Kidney capillary endothelial cell (primary cell): ENCODE data around the gene CASQ2.

Source experiments
- DNase-seq: peaks from one replicate; pipeline ENCODE4 v3.0.0-alpha.2; 2018; ENCODE audit warnings: low spot score

CASQ2 gene

GRCh38 chr1:115768549-115768948, at the start of gene CASQ2:
Gene CASQ2, minus strand, starts transcription at chr1:115768714. Its CDS starts 173 bp downstream, at chr1:115768541.
- no peak for DNase-seq

GRCh38 chr1:115815694-115816093, 47.2 kb upstream of the CASQ2 start:
- DNase-seq = no peak

- no peak for DNase-seq
Measured at GRCh38 chr1:115814685-115815398, 46.3 kb upstream of the CASQ2 start.

GRCh38 chr1:115813727-115814126, 45.2 kb upstream of the CASQ2 start:
- DNase-seq = no peak

GRCh38 chr1:115811140-115811828, 42.8 kb upstream of the CASQ2 start:
- DNase-seq = no peak

GRCh38 chr1:115810609-115811008, 42.1 kb upstream of the CASQ2 start:
- DNase-seq = no peak

- no peak for DNase-seq
Measured at GRCh38 chr1:115809847-115810246, 41.3 kb upstream of the CASQ2 start.

GRCh38 chr1:115809076-115809475, 40.6 kb upstream of the CASQ2 start:
- DNase-seq = no peak

GRCh38 chr1:115807723-115808122, 39.2 kb upstream of the CASQ2 start:
- peak; percentile 55 for DNase-seq

- no peak for DNase-seq
Measured at GRCh38 chr1:115805597-115805996, 37.1 kb upstream of the CASQ2 start.

- DNase-seq = no peak
Measured at GRCh38 chr1:115802416-115802815, 33.9 kb upstream of the CASQ2 start.

- DNase-seq = no peak
Measured at GRCh38 chr1:115797486-115797885, 29.0 kb upstream of the CASQ2 start.

- no peak for DNase-seq
Measured at GRCh38 chr1:115796897-115797296, 28.4 kb upstream of the CASQ2 start.

- DNase-seq = no peak
Measured at GRCh38 chr1:115796036-115796435, 27.5 kb upstream of the CASQ2 start.

GRCh38 chr1:115794976-115795639, 26.6 kb upstream of the CASQ2 start:
- no peak for DNase-seq

GRCh38 chr1:115793162-115793561, 24.6 kb upstream of the CASQ2 start:
- no peak for DNase-seq

- no peak for DNase-seq
Measured at GRCh38 chr1:115791816-115792215, 23.3 kb upstream of the CASQ2 start.

GRCh38 chr1:115790846-115791245, 22.3 kb upstream of the CASQ2 start:
- no peak for DNase-seq

- no peak for DNase-seq
Measured at GRCh38 chr1:115790356-115790755, 21.8 kb upstream of the CASQ2 start.

- no peak for DNase-seq
Measured at GRCh38 chr1:115783311-115783710, 14.8 kb upstream of the CASQ2 start.

- no peak for DNase-seq
Measured at GRCh38 chr1:115782571-115783281, 14.2 kb upstream of the CASQ2 start.

- no peak for DNase-seq
Measured at GRCh38 chr1:115781851-115782250, 13.3 kb upstream of the CASQ2 start.

GRCh38 chr1:115781343-115781742, 12.8 kb upstream of the CASQ2 start:
- DNase-seq = no peak
